ENCODE data around the gene CSK.

The CSK gene

DNA sequence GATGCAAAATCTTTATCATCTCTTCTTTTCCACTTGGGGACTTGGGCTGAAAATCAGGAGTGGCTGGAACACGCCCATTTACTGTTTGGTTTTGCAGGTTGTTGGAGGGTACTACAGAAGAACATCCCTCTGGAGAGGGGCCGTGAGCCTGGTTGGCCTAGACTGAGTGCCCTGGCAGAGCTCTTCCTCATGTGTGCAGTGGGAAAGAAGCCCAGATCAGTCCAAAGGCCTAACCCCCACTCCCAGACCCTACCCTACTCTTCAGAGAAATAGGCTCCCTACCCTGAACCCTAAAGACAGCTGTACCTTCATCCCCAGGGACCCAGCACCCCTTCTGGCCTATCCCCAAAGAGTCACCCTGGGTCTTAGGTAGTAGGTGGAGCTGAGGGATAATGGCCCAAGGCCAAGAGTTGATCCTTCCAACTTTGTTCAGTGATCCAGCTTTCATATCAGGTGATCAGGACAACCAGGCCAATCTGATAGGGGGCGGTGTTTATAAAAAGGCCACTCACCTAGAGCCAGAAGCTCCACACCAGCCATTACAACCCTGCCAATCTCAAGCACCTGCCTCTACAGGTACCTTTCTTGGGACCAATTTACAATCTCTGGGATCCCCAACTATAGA is 33.4 kb upstream of the CSK start, which contains the start of gene CYP1A2:
TSS of gene CYP1A2 (plus strand) at position 524 of the 625 bp plus-strand sequence. CDS start 894 bp downstream, outside the sequence.
- no peaks in the 10 kb centered on the region for H3K4me1 ChIP-seq (ENCODE audit: control insufficient read depth, low read length)
- H4K20me1 ChIP-seq (ENCODE audit: control insufficient read depth, insufficient read depth, low read depth, low read length) = no peaks in the 10 kb centered on the region
- no peak within 1 kb of the TSS for H3K4me3 ChIP-seq (ENCODE audit: low read length)
- peaks cover 8% of the 10 kb centered on the region; the same call in 1 of the 2 replicates for H3K27me3 ChIP-seq (ENCODE audit: control insufficient read depth, low read length)
- H3K4me2 ChIP-seq (ENCODE audit: low read length) = no peak within 1 kb of the TSS
- no peak within 1 kb of the TSS for H3K27ac ChIP-seq (ENCODE audit: low read depth, low read length)
- no peak for TF ChIP-seq EZH2phosphoT487 (IDR thresholded peaks at IDR 0.05; ENCODE audit: borderline replicate concordance, low read length)
- TF ChIP-seq, protein P1, sequence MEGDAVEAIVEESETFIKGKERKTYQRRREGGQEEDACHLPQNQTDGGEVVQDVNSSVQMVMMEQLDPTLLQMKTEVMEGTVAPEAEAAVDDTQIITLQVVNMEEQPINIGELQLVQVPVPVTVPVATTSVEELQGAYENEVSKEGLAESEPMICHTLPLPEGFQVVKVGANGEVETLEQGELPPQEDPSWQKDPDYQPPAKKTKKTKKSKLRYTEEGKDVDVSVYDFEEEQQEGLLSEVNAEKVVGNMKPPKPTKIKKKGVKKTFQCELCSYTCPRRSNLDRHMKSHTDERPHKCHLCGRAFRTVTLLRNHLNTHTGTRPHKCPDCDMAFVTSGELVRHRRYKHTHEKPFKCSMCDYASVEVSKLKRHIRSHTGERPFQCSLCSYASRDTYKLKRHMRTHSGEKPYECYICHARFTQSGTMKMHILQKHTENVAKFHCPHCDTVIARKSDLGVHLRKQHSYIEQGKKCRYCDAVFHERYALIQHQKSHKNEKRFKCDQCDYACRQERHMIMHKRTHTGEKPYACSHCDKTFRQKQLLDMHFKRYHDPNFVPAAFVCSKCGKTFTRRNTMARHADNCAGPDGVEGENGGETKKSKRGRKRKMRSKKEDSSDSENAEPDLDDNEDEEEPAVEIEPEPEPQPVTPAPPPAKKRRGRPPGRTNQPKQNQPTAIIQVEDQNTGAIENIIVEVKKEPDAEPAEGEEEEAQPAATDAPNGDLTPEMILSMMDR (IDR thresholded peaks at IDR 0.05; ENCODE audit: low read depth, low read length, poor library complexity, severe bottlenecking) = no peak
- H3K36me3 ChIP-seq (ENCODE audit: control insufficient read depth, low read length) = no peaks in the 10 kb centered on the region
- no peaks in the 10 kb centered on the region for H3K9me2 ChIP-seq (replicated peaks; ENCODE audit: control insufficient read depth, low read length)
- H3K79me2 ChIP-seq (ENCODE audit: control insufficient read depth, low read length) = no peaks in the 10 kb centered on the region
- H3K9me3 ChIP-seq (ENCODE audit: control insufficient read depth, insufficient read depth, low read length) = no peaks in the 10 kb centered on the region
- H3F3A ChIP-seq (ENCODE audit: control insufficient read depth, insufficient read depth) = no peaks in the 10 kb centered on the region

GRCh38 chr15:74749832-74750231 is 32.0 kb upstream of the CSK start:
- no peaks in the 10 kb centered on the region for H3K4me1 ChIP-seq (ENCODE audit: control insufficient read depth, low read length)
- TF ChIP-seq, protein P1 (IDR thresholded peaks at IDR 0.05; ENCODE audit: low read depth, low read length, poor library complexity, severe bottlenecking) = no peak
- TF ChIP-seq EZH2phosphoT487 (IDR thresholded peaks at IDR 0.05; ENCODE audit: borderline replicate concordance, low read length) = no peak
- H3K36me3 ChIP-seq (ENCODE audit: control insufficient read depth, low read length) = no peaks in the 10 kb centered on the region
- no peaks in the 10 kb centered on the region for H3K9me3 ChIP-seq (ENCODE audit: control insufficient read depth, insufficient read depth, low read length)
- H3K9me2 ChIP-seq (replicated peaks; ENCODE audit: control insufficient read depth, low read length) = no peaks in the 10 kb centered on the region
- H3K27me3 ChIP-seq (ENCODE audit: control insufficient read depth, low read length) = peaks cover 10% of the 10 kb centered on the region; the same call in 1 of the 2 replicates
- H3K79me2 ChIP-seq (ENCODE audit: control insufficient read depth, low read length) = no peaks in the 10 kb centered on the region
- no peak overlapping the region for H3K4me3 ChIP-seq (ENCODE audit: low read length)
- no peak overlapping the region for H3K4me2 ChIP-seq (ENCODE audit: low read length)
- H3F3A ChIP-seq (ENCODE audit: control insufficient read depth, insufficient read depth) = no peaks in the 10 kb centered on the region
- H4K20me1 ChIP-seq (ENCODE audit: control insufficient read depth, insufficient read depth, low read depth, low read length) = no peaks in the 10 kb centered on the region
- no peak overlapping the region for H3K27ac ChIP-seq (ENCODE audit: low read depth, low read length)

GRCh38 chr15:74750751-74751150 is 31.1 kb upstream of the CSK start:
- Histone ChIP-seq H3F3A (ENCODE audit: control insufficient read depth, insufficient read depth) (no peaks in the 10 kb centered on the region), H3K79me2 (ENCODE audit: control insufficient read depth, low read length) (no peaks in the 10 kb centered on the region), H3K4me3 (ENCODE audit: low read length) (no peak overlapping the region), H3K27me3 (ENCODE audit: control insufficient read depth, low read length) (peaks cover 10% of the 10 kb centered on the region; the same call in 1 of the 2 replicates), H3K36me3 (ENCODE audit: control insufficient read depth, low read length) (no peaks in the 10 kb centered on the region), H3K9me2 (replicated peaks; ENCODE audit: control insufficient read depth, low read length) (no peaks in the 10 kb centered on the region), H3K9me3 (ENCODE audit: control insufficient read depth, insufficient read depth, low read length) (no peaks in the 10 kb centered on the region), H4K20me1 (ENCODE audit: control insufficient read depth, insufficient read depth, low read depth, low read length) (no peaks in the 10 kb centered on the region), H3K27ac (ENCODE audit: low read depth, low read length) (no peak overlapping the region), H3K4me2 (ENCODE audit: low read length) (no peak overlapping the region), H3K4me1 (ENCODE audit: control insufficient read depth, low read length) (no peaks in the 10 kb centered on the region)
- TF ChIP-seq, protein P1 (IDR thresholded peaks at IDR 0.05; ENCODE audit: low read depth, low read length, poor library complexity, severe bottlenecking) = no peak
- TF ChIP-seq EZH2phosphoT487 (IDR thresholded peaks at IDR 0.05; ENCODE audit: borderline replicate concordance, low read length) = no peak

Measured in DOHH2 (cell line).